Stimulated activated CD4-positive, alpha-beta T cell treated with anti-CD3 and anti-CD28 coated beads, TNF-alpha, amount 100 ng/mL, for 4 hours (primary cell): ENCODE data around the gene MLLT10.

Source experiments
- DNase-seq, 3 experiments: peaks; one replicate each; pipeline ENCODE4 v3.0.0-alpha.2; 2020; ENCODE audit warnings: low read depth in 3 of 3

The MLLT10 gene

DNA sequence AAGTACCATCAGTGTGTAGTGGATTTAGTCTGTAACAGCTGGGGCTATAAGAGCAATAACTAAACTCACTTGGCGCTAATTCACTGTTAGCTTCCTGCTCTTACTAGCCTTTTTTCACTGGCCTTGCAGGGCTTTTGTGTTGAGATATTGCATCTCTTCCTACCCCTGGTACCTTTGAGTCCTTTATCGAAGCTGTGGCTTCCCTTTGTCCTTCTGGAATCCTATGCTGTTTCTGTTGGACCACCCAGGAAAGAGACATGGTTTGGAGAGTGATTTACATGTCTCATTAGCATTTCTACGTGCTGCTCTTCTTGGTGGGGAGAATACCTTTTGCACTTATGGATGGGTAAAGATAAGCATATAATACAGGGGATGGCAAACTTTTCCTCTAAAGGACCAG, 103.8 kb downstream of the MLLT10 start:
- DNase-seq = no peak

- no peak for DNase-seq
Observed at GRCh38 chr10:21638681-21639080, 104.6 kb downstream of the MLLT10 start.

GRCh38 chr10:21648040-21648439, 114.0 kb downstream of the MLLT10 start:
- DNase-seq = no peak

DNA sequence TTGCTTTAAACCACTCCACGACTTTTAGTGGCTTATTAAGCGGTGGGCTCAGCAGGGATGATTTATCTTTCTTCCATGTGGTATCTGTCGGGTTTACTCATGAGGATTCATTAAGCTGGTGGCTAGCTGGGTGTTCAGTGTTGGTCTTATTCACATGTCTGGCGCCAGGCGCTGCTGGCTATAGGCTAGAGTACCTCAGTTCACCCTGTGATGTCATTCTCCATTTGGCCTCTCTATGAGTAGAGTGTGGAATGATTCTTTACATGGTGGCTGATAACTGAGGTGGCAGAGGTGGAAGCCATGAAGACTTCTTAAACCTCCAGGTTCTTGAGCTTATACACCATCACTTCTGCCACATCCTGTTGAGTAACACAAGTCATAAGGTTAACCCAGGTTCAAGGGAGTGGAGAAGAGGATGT, 115.4 kb downstream of the MLLT10 start:
- no peak for DNase-seq

GRCh38 chr10:21650353-21650752, 116.3 kb downstream of the MLLT10 start:
- no peak for DNase-seq

DNA sequence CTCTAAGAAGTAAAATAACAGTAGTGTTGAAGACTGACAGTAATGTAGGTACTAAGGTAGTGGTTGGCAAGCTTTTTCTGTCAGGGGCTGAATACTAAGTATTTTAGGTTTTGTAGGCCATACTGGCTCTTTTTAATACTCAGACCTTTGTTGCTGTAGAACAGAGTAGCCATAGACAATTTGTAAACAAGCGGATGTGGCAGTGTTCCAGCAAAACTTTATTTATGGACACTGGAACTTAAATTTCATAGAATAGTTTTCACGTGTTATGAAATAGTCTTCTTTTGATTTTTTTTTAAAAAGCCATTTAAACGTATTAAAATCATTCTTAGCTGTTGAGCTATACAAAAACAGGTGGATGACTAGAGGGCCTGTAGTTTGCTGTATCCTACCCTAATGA, 121.2 kb downstream of the MLLT10 start:
- DNase-seq = no peak

DNA sequence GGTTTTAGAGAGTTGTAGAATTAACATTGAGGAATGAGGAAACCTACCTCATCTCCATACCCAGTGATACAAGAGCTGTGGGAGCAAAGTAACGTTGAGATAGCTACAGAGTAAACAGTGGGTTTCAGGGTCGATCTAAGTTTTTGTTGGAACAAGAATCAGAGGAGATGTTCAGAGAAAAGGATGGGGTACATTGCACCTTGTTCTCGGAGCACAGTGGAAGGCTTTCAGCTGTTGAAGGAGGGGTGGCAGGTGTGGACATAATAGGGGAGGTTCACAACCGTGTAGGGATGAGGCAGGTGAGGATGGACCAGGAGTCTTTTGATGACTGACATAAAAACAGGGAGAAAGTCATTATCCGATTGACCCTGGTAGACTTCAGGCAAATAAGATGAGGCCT, 121.7 kb downstream of the MLLT10 start:
- no peak for DNase-seq

DNA sequence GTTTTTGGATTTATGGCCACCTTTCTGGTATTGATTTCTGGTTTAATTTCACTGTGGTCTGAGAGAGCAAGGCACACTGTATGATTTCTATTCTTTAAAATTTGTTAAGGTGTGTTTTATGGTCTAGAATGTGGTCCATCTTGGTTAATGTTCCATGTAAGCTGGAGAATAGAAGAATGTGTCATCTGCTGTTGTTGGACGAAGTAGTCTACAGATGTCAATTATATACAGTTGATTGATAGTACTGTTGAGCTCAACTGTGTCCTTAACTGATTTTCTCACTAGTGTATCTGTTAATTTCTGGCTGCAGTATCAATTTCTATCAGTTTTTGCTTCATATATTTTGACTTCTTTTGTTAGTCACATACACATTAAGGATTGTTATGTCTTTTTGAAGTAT, 127.1 kb downstream of the MLLT10 start:
- DNase-seq = no peak

DNA sequence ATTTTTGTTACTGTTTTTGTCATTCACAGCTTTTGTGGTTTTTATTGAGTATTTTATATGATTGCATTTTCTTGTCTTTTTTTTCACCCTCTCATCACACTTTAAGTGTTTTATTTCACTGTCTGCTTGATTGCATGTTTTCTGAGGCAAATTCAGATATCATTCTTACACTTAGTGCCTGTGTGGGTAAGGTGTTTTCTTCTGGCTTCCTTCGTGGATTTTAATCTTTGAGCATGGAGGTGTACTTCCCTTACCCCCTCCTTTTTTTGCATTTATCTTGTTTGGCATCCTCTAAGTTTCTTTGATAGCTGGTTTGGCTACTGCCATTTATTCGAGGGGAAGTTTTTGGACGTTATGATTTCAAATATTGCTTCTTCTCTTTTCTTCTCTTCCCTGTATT, 127.9 kb downstream of the MLLT10 start:
- DNase-seq = no peak

- DNase-seq = no peak
Observed at GRCh38 chr10:21662635-21663034, 128.6 kb downstream of the MLLT10 start.

DNA sequence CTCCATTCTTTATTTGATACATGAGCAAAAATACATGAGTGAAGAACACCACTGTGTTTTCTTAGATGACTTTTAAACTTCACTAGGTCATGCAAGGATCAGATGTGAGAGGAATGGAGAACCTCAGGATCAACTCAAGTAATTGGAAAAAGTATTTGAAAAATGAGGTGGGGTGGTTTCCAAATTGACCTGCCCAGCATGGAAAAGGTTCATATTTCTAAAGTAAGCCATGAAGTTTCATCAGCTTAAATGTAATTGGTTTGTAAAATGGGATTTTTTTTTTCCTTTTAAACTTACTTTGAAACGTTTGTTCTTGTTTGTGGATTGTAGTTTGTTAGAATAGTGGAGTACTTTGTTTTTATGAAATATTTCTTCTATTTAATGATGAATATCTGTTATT, 134.8 kb downstream of the MLLT10 start:
- no peak for DNase-seq

- DNase-seq = no peak
Observed at GRCh38 chr10:21670391-21670790, 136.4 kb downstream of the MLLT10 start.

DNA sequence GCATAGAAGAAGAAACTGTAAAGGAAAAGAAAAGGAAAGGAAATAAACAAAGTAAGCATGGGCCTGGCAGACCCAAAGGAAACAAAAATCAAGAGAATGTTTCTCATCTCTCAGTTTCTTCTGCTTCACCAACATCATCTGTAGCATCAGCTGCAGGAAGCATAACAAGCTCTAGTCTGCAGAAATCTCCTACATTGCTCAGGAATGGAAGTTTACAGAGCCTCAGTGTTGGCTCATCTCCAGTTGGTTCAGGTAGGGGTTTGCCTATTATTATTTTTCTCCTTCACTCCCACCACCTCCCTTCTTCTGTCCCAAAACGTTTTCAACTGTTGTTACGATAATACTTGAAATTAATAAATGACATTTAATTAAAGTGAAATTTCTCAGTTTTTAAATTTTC, 139.6 kb downstream of the MLLT10 start:
- no peak for DNase-seq

GRCh38 chr10:21675157-21675796, 141.2 kb downstream of the MLLT10 start:
- peak in 2 of 3 experiments; percentile 4 to 7 for DNase-seq

DNA sequence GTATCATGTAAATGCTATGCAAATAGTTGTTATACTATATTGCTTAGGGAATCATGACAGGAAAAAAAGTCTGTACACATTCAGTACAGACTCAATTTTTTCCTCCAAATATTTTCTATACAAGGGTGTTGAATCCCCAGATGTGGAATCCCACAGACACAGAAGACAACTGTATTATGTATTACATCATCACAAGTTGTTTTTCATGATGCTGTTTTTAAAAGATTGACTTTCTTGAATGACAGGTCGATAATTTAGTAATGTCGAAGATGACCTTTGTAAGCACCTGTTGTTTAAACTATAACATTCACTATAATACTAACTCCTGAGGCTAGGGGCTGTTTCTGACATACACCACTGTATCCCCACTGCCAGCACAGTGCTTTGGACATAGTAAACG, 143.5 kb downstream of the MLLT10 start:
- DNase-seq = no peak

DNA sequence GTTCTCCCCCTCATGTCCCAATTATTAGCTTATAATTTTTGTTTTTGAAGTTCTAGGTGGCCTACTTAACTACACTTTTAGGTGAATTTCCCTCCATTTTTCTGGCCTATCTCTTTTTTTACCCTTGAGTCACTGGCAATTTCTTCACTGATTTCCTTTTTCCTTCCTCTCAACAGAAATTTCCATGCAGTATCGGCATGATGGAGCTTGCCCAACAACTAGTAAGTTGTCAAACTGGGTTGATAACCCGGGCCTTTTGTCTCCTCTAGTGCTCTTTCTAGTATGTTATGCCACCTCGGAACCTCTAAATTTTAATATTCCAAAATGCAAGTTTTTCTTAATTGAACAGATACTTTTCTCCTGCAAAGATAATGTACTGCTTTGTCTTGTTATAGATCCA, 147.1 kb downstream of the MLLT10 start:
- DNase-seq = no peak

DNA sequence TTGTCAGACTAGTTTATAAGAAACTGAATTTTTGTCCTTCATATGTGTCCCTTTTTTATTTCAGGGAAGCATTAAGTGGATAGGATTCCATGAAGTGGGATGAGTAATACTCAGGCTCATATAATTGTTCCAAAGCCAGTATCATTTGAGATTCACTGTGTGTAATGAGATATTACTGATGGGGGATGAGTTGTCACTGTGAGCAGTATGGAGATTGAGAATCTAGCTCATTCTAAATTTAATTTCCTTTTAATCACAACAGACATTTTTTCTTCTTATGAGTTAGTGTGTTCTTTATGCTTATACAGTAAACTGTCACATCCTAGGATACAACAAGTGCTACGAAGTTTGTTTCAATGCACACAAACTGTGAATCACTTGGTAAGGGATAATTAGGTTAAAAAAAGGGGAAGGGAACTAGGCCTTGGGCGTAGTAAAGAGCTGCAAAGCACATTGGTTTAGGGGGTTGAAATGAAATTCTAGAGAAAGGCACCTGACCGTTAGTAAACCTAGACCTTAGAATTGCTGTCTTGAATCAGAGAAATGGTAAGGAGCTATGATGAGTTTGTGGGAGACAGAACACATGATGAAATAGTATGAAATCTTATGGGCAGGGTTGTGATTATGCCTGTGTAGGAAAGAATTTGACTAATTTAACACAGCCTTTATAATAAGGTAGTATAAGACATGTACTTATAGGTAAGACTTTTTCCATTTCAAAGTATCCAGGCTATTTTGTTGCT, 153.4 kb downstream of the MLLT10 start:
- no peak for DNase-seq

- no peak for DNase-seq
Observed at GRCh38 chr10:21688009-21688332, 153.9 kb downstream of the MLLT10 start.

DNA sequence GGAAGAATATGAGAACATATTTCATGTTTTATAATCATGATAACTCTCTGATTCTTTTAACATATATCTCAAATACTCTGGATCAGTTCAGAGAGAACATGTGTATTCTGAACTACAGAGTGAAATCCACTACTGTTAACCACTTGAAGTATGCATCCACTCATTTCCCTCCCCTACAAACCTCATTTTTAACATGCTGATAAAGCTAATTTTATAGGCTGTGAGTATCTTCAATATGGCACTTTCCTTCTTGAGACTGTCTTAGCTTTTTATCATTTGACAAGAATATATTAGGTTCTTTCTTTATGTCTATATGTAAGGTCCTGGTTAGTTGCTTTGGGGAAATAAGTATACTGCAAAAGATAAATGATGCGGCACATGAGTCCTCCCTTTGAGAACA, 154.8 kb downstream of the MLLT10 start:
- no peak for DNase-seq

DNA sequence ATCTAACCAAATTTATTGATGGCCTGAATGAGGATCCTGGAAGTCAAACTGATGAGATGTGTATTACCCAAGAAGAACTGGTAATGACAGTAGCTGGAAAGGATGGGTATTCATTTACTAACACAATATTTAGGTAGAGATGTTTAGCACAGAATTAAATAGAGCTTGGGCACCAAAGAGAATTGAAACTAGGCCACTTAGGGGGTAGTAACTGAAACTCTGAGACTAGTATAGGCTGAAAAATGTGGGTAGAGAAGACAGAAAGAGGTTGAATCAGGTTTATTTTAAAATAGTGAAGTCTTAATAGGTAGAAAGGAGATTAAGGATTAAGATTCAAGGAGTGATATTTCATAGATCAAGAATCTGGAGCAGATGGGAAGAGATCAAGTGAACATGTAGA, 155.8 kb downstream of the MLLT10 start:
- no peak for DNase-seq

DNA sequence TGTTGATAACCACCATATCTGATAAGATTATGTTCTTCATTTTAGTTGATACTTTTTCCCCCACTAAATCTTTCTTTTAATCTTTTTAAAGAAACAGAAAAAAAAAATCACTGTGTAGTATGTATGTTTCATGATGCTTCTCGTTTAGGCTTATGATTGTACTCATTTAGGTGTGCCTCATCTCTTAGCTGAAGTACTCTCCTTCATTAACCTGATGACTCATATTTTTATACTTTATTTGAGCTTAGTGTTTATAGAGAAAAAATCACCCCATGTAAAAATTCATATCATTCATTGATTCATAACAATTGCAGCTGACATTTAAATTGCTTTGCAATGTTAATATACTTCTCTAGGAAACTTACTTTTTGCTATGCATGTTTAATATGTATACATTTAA, 158.9 kb downstream of the MLLT10 start:
- no peak for DNase-seq

- DNase-seq = no peak
Observed at GRCh38 chr10:21693418-21693817, 159.4 kb downstream of the MLLT10 start.

GRCh38 chr10:21694631-21695030, 160.6 kb downstream of the MLLT10 start:
- no peak for DNase-seq

GRCh38 chr10:21696302-21696701, 162.3 kb downstream of the MLLT10 start:
- DNase-seq = no peak
